A549 treated with GW870086 at 1 μM for 4 hours (cell line): ENCODE data around the gene OSCAR. TPM values are rescaled to one million over a fixed set of nuclear protein-coding genes. Genes with fewer than 3 reads are reported as not detected.

Source experiments
- total RNA-seq: library from RNA; stranded (reverse); fragments of 200-300 nt; extraction: Qiagen RNA extraction; gene quantifications from 5 replicates; pipeline ENCODE4 v1.2.3, GENCODE V29; 2022; ENCODE audit warnings: low read depth

The OSCAR gene
- 0.17 to 0.44 TPM (median 0.23 TPM) in 5 replicates for total RNA-seq

DNA sequence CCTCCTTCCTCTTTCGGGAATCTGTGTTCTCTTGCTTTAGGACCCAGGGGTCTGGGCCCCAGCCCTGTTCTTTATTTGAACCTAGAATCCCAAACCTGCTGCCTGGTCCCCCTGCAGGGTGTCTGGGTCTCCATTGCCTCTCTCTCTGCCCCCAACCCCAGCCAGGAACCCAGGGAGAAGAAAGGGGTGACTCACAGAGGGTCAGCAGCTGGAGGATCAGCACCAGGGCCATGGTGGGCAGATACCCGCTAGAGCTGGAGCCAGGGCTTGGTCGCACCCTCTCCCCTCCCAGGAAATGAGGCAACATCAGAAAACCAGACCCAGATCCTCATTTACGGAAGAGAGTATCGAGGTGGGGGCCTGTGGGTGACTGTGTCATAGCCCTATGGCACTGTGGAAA lies at the start of gene OSCAR:
Gene OSCAR, minus strand, starts transcription at position 243 of the 400 bp plus-strand sequence. Its CDS starts 11 bp downstream, at position 232.

DNA sequence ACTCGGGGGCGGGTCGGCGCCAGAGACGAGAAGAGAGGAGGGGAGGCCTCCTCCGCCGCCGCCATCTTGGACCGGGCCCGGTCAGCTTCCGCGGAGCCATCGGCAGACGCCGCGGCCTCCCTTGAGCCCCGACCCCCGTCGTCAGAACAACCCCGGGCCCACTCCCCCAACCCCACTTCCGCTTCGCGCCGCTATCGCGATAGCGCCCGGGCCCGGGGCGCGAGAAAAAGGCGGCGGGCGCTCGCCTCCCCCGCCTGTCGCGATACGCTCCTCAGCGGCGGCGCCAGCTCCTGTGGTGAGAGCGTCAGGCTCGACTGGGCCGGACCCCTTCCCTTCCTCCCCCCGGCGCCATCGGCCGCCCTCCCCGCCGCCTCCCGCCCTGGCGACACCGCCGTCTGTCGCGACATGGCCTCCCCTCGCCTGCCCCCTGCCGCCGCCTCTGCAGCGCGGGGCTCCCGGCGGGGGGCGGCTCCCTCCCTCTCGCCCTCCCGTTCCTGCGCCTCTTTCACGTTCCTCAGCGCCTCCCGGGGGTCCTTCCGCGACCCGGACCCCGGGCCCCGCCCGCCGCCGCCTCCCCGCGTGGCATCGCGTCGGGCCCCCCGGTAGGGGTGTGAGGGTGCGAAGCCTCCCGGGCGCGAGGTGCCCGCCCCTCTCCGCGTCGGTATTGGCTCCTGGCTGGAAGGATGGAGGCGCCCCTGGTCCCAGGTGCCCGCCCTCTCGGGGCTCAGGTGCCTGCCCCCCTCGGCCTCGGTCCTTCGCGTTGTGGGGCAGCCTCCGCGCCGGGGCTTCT lies 37.3 kb upstream of the OSCAR start, which contains the start of gene CNOT3:
Gene CNOT3, plus strand, starts transcription at position 64 of the 790 bp plus-strand sequence. CDS start 5,217 bp downstream, outside the sequence.

GRCh38 chr19:54115109-54116063 lies 14.8 kb upstream of the OSCAR start, which contains the start of the genes PRPF31 and TFPT:
Gene PRPF31, plus strand, starts transcription at chr19:54115754. Its CDS starts 2,525 bp downstream, at chr19:54118279.
Gene TFPT, minus strand, starts transcription at chr19:54115657. Its CDS starts 388 bp downstream, at chr19:54115269.

GRCh38 chr19:54102421-54103169 lies 2.0 kb upstream of the OSCAR start, which contains the start of gene NDUFA3:
Gene NDUFA3, plus strand, starts transcription at chr19:54102855. Its CDS starts 24 bp downstream, at chr19:54102879.

GRCh38 chr19:54081032-54081431 lies 19.6 kb downstream of the OSCAR start, which contains the start of gene TARM1:
Gene TARM1, minus strand, starts transcription at chr19:54081365. Its CDS starts 25 bp downstream, at chr19:54081340.

DNA sequence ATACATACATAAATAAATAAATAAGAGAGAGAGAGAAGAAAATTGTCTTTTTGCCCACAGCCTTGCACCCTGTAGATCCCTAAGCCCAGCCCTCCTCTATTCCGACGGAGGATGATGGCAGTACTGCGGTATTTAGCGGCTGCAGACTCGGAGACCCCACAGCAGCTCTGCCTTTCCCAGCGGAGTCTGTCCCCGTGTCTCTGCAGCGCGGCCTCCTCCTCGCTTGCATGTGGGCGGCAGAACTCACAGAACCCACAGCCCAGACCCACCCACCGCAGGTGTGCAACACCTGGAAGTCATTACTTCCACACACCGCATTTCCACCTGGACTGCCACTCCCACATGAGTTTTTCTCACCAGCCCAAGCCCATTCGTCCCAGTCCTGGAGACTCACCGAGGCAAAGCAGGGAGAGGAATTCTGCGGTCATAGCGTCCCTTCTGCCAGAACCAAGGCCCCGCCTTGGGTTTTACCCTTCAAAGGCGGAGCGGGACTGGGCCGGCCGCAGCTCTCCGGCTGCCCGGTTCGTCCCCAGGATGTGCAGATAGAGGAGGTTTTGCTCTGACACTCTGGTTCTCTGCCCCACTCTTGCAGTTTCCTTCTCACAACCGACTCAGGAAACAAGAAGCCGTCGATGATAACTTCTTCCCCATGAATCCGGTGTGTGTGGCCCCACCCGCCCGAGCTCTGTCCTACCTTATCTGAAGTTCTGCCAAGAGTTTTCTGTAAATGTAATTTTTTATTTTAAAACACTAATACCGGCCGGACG lies 37.1 kb downstream of the OSCAR start, which contains the start of gene VSTM1:
Gene VSTM1, minus strand, starts transcription at position 548 of the 767 bp plus-strand sequence. Its CDS starts 120 bp downstream, at position 428.

Other genes with a start within 250 kb of the OSCAR start
- 202 to 310 TPM (median 291 TPM) in 5 replicates for gene MYADM, start 232.9 kb downstream of the OSCAR start, total RNA-seq
- 4.2 to 7.3 TPM (median 6.0 TPM) in 5 replicates for gene PRKCG, start 218.6 kb downstream of the OSCAR start, total RNA-seq
- 5.1 to 10.5 TPM (median 8.6 TPM) in 5 replicates for gene CACNG7, start 191.5 kb downstream of the OSCAR start, total RNA-seq
- gene CACNG8, start 137.9 kb downstream of the OSCAR start, total RNA-seq = 0.66 to 1.2 TPM (median 1.1 TPM) in 5 replicates
- gene CACNG6, start 109.2 kb downstream of the OSCAR start, total RNA-seq = 7.9 to 14.2 TPM (median 11.6 TPM) in 5 replicates
- 0.27 to 1.5 TPM (median 0.47 TPM) in 5 replicates for gene VSTM1, start 36.9 kb downstream of the OSCAR start, total RNA-seq
- gene TARM1, start 19.4 kb downstream of the OSCAR start, total RNA-seq = not detected in 5 replicates
- gene NDUFA3, start 2.1 kb upstream of the OSCAR start, total RNA-seq = 196 to 262 TPM (median 224 TPM) in 5 replicates
- 19.1 to 23.8 TPM (median 20.9 TPM) in 5 replicates for gene TFPT, start 14.9 kb upstream of the OSCAR start, total RNA-seq
- 104 to 119 TPM (median 115 TPM) in 5 replicates for gene PRPF31, start 15.0 kb upstream of the OSCAR start, total RNA-seq
- gene CNOT3, start 37.0 kb upstream of the OSCAR start, total RNA-seq = 44.4 to 68.3 TPM (median 63.5 TPM) in 5 replicates
- gene LENG1, start 58.9 kb upstream of the OSCAR start, total RNA-seq = 7.3 to 9.1 TPM (median 8.1 TPM) in 5 replicates
- 0.53 to 1.7 TPM (median 0.91 TPM) in 5 replicates for gene TMC4, start 72.4 kb upstream of the OSCAR start, total RNA-seq
- 115 to 158 TPM (median 153 TPM) in 5 replicates for gene MBOAT7, start 88.8 kb upstream of the OSCAR start, total RNA-seq
- gene TSEN34, start 90.5 kb upstream of the OSCAR start, total RNA-seq = 86.6 to 131 TPM (median 124 TPM) in 5 replicates
- 2,157 to 2,797 TPM (median 2,191 TPM) in 5 replicates for gene RPS9, start 100.1 kb upstream of the OSCAR start, total RNA-seq
- 0.20 to 0.59 TPM (median 0.31 TPM) in 5 replicates for gene LILRB3, start 122.2 kb upstream of the OSCAR start, total RNA-seq
- not detected in 5 replicates for gene LILRA6, start 142.0 kb upstream of the OSCAR start, total RNA-seq
- 0.05 to 0.15 TPM (median 0.05 TPM) in 4 of 5 replicates, not detected in the other for gene LILRB5, start 156.5 kb upstream of the OSCAR start, total RNA-seq
- 0.06 to 0.24 TPM (median 0.12 TPM) in 4 of 5 replicates, not detected in the other for gene LILRB2, start 180.3 kb upstream of the OSCAR start, total RNA-seq
- gene LILRA5, start 212.4 kb upstream of the OSCAR start, total RNA-seq = not detected in 5 replicates
- gene LILRA4, start 238.4 kb upstream of the OSCAR start, total RNA-seq = not detected in 5 replicates